ENCODE data around the gene PDE9A. TPM values are rescaled to one million over a fixed set of nuclear protein-coding genes. Genes with fewer than 3 reads are reported as not detected.
A peak's percentile ranks its signal among the peaks of the same experiment; 100 is the strongest.

Gene PDE9A
- total RNA-seq, 1 donor from 2014 or later = 58.7 TPM

DNA sequence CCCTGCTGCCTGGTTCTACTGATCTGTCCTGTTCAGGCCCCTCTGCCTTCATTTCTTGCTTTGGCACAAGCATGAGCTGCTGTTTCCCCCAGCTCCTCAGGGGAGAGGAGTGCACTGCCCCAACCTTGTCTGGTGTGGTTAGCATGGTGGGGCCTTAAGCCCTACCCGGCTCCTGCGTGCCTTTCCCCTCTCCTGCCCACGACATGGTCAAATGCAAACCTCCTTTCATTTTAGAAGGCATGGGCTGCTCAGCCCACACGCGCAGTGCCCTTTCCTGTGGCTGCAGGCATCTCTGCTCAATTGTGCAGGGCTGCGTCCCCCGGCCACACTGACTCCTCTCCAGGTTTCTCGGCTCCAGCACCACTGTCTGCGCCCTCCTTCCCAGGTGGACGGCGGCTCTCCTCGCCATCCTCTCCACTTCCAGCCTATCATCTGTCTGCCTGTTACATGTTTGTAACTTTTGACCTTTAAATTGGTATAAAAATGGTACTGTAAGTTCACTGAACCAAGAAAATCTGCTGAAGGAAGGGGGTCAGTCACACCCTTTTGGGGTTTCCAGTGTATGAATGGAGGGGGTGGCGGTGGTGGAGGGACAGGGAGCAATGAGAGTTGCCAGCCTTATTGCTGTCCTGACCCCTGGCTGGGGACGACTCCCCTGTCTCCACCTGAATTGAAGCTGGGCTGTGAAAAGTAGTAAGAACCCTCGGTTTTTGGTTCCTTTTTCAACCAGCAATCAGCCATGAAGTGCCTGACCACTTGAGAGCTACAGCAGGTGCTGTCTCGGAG is 5.1 kb downstream of the PDE9A start:
- H3K4me1 Mint-ChIP-seq (ENCODE audit: low read depth, unreplicated experiment) = peaks cover 40% of the 10 kb centered on the region
- H3K9me3 Mint-ChIP-seq (ENCODE audit: unreplicated experiment) = peaks cover 17% of the 10 kb centered on the region
- DNase-seq = no peak
- no peak overlapping the region for H3K27ac Mint-ChIP-seq (ENCODE audit: unreplicated experiment)
- no peaks in the 10 kb centered on the region for H3K36me3 Mint-ChIP-seq (ENCODE audit: unreplicated experiment)
- peak overlapping the region; percentile 65 for H3K4me3 Mint-ChIP-seq (ENCODE audit: unreplicated experiment)
- peaks cover 19% of the 10 kb centered on the region for H3K27me3 Mint-ChIP-seq (ENCODE audit: unreplicated experiment)
- TF ChIP-seq, protein P1, sequence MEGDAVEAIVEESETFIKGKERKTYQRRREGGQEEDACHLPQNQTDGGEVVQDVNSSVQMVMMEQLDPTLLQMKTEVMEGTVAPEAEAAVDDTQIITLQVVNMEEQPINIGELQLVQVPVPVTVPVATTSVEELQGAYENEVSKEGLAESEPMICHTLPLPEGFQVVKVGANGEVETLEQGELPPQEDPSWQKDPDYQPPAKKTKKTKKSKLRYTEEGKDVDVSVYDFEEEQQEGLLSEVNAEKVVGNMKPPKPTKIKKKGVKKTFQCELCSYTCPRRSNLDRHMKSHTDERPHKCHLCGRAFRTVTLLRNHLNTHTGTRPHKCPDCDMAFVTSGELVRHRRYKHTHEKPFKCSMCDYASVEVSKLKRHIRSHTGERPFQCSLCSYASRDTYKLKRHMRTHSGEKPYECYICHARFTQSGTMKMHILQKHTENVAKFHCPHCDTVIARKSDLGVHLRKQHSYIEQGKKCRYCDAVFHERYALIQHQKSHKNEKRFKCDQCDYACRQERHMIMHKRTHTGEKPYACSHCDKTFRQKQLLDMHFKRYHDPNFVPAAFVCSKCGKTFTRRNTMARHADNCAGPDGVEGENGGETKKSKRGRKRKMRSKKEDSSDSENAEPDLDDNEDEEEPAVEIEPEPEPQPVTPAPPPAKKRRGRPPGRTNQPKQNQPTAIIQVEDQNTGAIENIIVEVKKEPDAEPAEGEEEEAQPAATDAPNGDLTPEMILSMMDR (IDR thresholded peaks at IDR 0.05; ENCODE audit: partially characterized antibody, unreplicated experiment) = no peak

DNA sequence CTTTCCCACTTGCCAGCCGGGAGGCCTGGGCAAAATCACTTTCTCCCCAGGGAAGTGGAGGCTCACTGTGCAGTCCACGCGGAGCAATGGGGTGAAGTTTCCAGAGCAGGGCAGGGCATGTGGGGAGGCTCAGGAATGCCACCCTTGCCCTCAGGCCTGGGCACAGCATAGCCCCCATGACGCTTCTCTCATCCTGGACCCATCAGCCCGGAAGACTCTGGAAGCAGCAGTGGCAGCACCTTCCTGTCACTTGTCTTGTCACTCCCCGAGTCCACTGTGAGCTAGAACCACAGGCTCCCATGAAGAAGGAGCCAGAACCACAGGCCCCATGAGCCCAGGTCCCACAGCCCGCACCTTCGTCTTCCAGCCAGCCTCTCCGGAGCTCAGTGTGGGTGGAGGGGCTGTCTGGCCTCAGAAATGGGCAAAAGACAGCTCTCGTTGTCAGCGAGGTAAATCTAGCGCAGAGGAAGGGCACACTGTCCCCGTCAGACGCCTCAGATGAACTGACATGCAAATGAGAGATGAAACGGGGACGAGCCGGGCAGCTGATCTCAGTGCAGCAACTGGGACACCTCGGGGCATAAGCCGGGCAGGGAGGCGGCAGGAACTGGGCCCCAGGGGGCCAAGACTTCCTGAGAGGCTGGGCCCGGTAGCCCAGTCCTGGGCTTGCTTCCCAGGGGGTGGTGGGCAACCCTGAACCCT is 6.1 kb downstream of the PDE9A start:
- Mint-ChIP-seq H3K36me3 (ENCODE audit: unreplicated experiment) (no peaks in the 10 kb centered on the region), H3K4me3 (ENCODE audit: unreplicated experiment) (no peak overlapping the region), H3K4me1 (ENCODE audit: low read depth, unreplicated experiment) (peaks cover 46% of the 10 kb centered on the region), H3K27ac (ENCODE audit: unreplicated experiment) (no peak overlapping the region), H3K9me3 (ENCODE audit: unreplicated experiment) (peaks cover 22% of the 10 kb centered on the region), H3K27me3 (ENCODE audit: unreplicated experiment) (peaks cover 18% of the 10 kb centered on the region)
- no peak for DNase-seq
- TF ChIP-seq, protein P1 (IDR thresholded peaks at IDR 0.05; ENCODE audit: partially characterized antibody, unreplicated experiment) = no peak

DNA sequence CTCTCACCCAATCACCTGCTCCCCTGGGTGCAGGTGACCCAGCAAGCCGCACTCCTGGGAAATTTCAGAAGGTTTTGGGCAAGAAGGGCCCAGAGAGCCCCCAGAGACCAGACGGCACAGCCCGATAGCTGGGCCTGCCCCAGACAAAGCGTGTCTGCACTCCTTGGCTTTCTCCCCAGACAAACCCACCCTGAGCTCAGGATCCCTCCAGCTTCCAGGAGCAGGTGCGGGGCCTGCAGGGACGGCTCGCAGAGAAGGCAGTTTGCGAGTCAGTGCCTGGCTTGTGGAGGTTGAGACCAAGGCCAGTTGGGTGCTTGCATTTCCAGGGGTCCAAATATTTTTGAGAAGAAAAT is 6.7 kb downstream of the PDE9A start:
- Mint-ChIP-seq H3K9me3 (ENCODE audit: unreplicated experiment) (peaks cover 19% of the 10 kb centered on the region), H3K36me3 (ENCODE audit: unreplicated experiment) (no peaks in the 10 kb centered on the region), H3K4me1 (ENCODE audit: low read depth, unreplicated experiment) (peaks cover 45% of the 10 kb centered on the region), H3K27ac (ENCODE audit: unreplicated experiment) (no peak overlapping the region), H3K27me3 (ENCODE audit: unreplicated experiment) (peaks cover 13% of the 10 kb centered on the region), H3K4me3 (ENCODE audit: unreplicated experiment) (no peak overlapping the region)
- TF ChIP-seq, protein P1 (IDR thresholded peaks at IDR 0.05; ENCODE audit: partially characterized antibody, unreplicated experiment) = no peak
- no peak for DNase-seq

DNA sequence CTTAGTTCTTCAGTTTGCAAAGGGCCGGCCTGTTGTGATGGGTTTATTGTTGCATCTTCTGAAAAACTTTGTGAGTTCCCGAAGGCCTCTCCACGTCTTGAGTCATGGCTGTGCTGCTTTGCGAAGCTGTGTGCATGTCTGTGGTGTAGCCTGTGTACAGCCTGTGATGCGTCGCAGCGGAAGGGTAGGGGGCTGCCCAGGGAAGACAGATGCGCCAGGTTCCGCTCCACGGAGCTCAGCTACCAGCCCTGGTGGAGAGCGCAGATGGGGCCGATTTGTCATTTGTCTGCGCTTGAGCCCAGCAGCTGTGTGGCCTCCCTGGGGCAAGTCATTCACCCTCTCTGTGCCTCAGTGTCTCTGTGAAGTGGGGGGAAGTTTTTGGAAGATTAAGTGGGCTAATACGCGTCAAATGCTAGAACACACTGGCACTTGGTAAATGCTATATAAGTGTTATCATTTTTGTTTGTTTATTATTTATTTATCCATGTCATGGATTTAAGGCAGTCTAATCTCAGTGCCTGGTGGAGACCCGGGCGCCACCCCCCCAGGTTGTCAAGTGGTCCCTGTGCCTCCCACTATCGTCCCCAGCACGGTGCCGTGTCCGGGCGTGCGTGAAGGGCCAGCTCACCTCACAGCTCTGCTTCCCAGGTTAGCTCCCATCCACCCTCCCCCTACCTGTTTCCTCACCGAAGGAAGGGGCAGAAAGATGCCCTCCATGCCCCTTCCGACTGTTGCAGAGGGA is 8.4 kb downstream of the PDE9A start:
- TF ChIP-seq, protein P1 (IDR thresholded peaks at IDR 0.05; ENCODE audit: partially characterized antibody, unreplicated experiment) = no peak
- H3K36me3 Mint-ChIP-seq (ENCODE audit: unreplicated experiment) = no peaks in the 10 kb centered on the region
- peaks cover 20% of the 10 kb centered on the region for H3K9me3 Mint-ChIP-seq (ENCODE audit: unreplicated experiment)
- H3K4me3 Mint-ChIP-seq (ENCODE audit: unreplicated experiment) = peak overlapping the region; percentile 59
- DNase-seq = peak; percentile 79
- peaks cover 32% of the 10 kb centered on the region for H3K4me1 Mint-ChIP-seq (ENCODE audit: low read depth, unreplicated experiment)
- no peak overlapping the region for H3K27ac Mint-ChIP-seq (ENCODE audit: unreplicated experiment)
- H3K27me3 Mint-ChIP-seq (ENCODE audit: unreplicated experiment) = peaks cover 5% of the 10 kb centered on the region

Data from glutamatergic neuron (in vitro differentiated cells).